T-helper 22 cell (primary cell): ENCODE measurements around the gene ADGRG3.

Experiments
- DNase-seq: peaks from one replicate; pipeline ENCODE4 v3.0.0-alpha.2; 2020; ENCODE audit warnings: low read depth

ADGRG3 gene, protein sequence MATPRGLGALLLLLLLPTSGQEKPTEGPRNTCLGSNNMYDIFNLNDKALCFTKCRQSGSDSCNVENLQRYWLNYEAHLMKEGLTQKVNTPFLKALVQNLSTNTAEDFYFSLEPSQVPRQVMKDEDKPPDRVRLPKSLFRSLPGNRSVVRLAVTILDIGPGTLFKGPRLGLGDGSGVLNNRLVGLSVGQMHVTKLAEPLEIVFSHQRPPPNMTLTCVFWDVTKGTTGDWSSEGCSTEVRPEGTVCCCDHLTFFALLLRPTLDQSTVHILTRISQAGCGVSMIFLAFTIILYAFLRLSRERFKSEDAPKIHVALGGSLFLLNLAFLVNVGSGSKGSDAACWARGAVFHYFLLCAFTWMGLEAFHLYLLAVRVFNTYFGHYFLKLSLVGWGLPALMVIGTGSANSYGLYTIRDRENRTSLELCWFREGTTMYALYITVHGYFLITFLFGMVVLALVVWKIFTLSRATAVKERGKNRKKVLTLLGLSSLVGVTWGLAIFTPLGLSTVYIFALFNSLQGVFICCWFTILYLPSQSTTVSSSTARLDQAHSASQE

DNA sequence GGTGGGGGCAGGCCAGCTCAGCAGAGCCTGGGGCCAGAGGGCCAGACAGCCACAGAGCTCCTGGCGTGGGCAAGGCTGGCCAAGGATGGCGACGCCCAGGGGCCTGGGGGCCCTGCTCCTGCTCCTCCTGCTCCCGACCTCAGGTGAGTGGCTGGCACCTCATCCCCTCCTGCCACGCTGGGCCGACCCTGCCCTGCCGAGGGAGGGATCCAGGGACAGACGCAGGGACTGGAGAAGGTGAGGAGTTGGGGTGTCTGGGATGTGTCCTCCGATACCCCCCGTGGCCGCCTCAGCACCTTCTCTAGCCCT lies at the start of gene ADGRG3:
Gene ADGRG3, plus strand, starts transcription at position 44 of the 309 bp plus-strand sequence. Its CDS starts 42 bp downstream, at position 86.
- DNase-seq: no peak

DNA sequence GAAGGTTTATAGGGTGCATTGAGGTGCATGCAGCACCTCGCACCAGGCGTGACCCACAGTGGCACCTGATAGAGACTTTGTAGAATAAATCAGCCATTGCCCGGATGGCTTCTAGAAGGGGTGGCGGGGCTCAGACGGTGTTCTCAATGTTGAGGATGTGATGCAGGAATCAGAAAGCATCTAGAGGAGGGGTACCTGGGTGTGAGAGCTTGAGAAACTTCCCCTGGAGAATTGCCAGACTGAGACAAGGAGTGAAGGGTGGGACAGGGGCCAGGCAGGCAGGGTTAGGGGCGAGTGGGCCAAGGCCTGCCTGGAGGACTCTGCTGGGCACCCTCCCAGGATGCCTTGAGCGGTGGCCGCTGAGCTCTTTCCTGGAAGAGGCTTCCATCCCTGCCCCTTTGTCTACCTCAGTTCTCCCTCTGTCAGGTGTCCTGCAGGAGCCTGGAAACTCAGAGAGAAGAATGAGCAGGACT lies 48.9 kb upstream of the ADGRG3 start:
- no peak for DNase-seq

DNA sequence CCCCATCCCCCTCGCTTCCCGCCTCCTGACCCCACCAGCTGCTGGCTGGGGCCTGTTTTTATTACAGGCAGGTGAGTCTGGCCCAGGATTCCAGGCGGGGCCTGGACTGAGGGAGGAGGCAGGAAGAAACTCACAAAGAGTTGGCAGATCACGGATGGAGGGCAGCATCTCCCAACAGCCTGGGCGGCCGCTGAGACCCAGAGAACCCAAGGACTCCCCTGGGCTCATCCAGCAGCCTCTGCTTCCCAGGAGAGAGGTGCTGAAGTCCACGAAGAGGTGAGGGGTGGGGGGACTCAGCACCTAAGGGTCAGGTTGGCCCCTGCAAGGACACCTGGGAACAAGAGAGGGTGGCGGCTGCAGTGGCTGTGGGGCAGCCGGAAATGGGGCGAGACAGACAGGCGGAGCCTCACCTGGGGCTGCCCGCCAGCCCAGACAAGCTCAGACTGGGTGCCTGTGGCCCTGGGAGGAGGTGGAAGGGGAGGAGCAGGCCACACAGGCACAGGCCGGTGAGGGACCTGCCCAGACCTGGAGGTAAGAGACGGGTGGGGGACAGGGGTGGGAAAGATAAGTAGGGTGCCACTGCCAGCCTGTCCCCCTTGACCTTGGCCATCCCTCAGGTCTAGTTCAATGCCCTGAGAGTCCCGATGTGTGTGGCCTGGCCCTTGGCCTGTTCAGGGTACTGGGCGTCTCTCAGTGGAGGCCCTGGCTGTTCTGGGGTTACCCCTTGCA lies 48.3 kb upstream of the ADGRG3 start:
- no peak for DNase-seq

DNA sequence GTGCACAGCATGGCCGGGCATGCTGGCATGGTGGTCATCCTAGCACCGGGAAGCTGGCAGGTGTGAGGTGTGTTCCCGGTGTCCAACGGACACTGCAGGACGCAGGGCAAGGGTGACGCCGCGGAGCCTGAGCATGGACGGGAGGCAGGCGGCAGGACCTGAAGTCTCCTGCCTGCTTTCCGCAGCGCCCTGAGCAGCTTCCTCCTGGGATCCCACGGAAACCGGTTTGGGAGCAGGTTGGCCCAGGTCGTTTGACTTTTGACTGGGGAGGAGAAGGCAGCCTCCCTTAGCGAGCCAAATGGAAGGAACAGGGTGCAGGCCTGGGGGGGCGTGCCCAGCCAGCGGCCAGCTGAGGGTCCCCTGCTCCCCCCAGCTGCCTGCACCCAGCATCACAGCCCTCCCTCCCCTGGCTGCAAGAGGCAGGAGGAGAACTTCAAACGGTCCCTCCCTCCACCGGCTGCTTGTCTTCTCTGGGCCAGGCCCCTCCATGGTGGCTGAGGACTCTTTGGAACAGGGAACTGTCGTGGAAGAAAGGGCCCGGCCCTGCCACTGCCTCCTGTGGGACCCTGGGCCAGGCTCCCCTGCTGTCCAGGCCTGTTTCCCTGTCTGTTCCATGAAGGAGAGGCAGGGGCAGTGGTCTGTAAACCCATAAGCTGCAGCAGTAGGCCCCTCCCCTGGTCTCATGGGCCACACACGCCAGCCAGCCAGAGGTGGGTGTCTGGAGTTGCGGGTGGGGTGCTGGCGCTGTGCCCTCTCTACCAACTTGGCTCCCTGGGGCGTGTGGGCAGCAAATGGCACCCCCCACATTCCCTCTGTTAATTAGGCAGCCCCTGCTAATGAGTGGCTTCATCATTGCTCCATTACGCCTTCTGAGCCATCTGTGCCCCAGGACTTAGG lies 47.5 kb upstream of the ADGRG3 start:
- no peak for DNase-seq

DNA sequence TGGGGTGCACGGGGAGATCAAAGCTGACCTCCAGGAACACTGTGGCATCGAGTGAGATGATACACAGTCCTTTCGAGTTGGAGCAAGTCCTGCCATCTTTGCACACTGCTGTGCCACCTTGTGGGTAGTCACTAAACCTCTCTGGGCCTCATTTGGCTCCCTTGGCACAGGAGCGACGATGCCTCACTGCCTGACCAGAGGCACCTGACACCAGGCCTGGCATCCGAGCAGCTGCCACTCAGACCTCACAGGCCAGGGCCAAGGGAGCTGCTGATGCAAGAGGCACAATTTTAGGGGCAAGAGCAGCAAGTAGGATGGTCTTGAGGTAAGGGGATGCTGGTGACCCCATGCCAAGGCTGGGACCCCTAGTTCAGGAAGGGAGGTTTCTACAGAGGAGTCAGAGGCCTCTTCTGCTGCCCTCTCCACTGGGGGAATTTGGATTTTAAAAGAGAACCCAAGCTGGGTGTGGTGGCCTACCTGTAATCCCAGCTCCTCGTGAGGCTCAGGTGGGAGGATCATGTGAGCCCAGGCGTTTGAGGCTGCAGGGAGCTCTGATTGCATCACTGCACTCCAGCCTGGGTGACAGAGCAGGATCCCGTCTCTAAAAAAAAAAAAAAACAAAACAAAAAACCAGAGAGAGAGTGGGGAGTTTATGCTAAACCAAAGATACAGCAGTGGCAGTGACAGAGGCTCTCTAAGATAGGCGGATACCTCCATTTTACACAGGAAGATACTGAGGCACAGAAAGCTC lies 46.4 kb upstream of the ADGRG3 start:
- no peak for DNase-seq

DNA sequence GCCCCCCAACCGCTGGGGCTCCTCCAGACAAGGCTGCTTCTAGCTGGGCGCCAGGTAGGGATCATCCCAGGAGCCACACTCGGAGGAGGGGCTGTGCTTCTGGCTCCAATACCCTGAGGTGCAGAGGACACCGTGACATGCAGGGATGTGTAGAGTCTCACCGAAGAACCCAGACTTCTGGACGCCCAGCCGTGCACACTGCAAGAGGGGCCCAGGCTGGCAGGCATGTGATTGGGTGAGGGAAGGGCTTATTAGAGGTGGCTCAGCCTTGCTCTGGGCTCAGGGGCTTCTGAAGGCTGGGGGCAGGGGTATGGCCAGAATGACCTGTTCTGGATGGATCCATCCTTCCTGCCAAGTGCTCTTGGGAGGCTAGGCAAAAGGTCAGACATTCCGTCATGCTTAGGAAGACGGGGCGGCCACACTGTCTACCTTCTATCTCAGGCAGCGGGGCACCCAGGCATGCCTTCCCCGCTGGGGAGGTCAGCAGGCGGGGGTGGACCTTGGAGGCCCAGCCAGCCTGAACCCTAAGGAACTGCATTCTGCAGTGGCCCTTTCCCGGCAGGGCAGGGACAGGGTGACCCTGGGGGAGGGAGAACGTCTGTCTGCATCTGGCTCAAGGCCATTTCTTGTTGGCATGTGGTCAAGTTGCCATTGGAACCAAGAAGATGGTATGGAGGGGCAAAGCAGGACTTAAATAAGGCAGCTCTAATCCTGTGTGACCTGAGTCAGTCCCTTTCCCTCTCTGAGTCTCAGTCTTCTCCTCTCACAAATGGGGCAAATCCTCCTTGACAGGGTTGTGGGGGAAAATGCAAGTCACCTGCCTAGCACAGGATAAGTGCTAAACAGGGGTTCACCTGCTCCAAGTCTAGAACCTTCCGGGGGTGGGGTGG lies 45.5 kb upstream of the ADGRG3 start:
- no peak for DNase-seq

DNA sequence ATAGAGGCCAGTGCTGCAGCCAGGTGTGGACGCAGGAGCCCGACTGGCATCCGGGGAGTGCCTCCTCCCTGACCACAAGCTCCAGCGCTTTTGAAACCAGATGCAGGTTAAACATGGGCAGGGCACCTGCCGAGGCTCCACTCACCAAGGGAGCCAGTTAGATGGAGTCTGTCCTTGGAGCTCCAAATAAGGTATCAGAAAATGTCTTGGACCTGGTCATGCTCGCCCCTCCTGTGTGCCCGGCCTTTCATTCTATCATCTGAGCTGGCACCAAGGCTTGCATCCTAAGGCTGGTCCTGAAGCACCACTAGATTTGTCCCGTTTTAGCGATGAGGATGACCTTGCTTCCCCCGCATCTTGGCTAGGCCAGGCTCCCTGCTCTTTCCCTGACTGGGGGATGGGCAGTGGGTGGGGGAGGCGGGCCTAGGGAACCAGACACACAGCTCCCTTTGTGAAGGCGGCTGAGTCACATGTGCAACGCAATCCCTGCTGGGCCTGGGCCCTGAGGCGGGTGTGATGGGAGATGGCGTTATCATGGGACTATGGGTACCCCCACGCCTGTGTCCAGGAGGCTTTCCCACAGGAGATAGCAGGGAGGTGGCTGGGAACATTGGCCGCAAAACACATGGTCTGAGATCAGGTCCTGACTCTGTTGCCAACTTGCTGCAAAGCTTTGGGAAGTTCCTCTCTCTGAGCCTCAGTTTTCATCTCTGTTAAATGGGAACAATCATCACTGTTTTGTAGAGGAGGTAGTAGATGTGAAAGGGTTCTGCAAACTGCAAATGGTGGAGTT lies 44.7 kb upstream of the ADGRG3 start:
- no peak for DNase-seq

DNA sequence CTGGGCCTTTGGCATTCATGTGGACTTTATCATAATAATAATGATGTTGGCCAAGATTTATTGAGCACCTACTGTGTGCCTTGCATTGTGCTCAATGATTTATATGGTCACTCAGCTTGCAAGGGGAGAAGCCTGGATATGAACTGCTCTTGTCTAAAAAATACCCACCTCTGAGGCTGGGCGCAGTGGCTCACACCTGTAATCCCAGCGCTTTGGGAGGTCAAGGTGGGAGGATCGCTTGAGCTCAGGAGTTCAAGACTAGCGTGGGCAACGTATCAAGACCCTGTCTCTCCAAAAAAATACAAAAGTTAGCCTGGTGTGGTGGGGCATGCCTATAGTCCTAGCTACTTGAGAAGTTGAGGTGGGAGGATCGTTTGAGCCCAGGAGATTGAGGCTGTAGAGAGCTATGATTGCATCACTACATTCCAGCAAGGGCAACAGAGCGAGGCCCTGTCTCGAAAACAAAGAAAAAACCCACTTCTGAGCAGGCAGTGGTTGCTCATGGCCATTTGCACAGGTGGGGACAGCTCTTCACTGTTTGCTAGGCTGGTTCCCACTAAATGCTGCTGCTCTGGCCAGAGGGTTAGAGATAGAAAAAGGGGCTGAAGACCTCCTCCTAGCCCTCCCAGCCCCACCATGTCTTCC lies 43.9 kb upstream of the ADGRG3 start:
- no peak for DNase-seq

DNA sequence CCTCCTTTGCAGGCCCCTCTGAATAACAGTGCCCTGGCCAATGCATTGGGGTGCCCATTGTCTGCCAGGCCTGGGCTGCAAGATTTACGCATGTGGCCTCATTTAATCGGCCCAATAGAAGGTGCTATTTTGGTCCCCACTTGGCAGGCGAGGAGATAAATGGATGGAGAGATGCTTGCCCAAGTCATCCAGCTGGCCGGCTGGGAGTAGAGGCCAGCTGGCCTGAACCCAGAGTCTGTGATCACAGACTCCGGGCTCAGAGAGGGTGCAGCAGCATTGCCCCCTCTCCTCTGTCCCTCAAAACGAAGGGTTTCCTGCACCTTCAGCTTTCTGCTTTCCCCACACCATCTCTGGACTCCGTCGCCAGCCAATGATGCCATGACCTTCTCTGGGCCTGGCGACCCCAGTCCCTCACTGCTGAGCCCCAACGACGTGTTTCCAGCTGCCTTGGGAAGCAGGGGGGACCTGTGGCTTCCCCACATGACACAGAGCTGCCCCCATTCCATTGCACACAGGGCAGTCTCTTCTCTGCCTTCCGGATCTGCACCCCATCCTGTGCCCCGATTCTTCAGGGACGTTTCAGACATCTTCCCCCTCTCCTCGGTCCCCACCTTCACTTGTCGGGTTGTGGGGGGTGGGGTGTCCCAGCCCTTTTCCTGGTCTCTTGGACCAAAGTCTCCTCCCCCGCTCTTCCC lies 43.2 kb upstream of the ADGRG3 start:
- DNase-seq: no peak

DNA sequence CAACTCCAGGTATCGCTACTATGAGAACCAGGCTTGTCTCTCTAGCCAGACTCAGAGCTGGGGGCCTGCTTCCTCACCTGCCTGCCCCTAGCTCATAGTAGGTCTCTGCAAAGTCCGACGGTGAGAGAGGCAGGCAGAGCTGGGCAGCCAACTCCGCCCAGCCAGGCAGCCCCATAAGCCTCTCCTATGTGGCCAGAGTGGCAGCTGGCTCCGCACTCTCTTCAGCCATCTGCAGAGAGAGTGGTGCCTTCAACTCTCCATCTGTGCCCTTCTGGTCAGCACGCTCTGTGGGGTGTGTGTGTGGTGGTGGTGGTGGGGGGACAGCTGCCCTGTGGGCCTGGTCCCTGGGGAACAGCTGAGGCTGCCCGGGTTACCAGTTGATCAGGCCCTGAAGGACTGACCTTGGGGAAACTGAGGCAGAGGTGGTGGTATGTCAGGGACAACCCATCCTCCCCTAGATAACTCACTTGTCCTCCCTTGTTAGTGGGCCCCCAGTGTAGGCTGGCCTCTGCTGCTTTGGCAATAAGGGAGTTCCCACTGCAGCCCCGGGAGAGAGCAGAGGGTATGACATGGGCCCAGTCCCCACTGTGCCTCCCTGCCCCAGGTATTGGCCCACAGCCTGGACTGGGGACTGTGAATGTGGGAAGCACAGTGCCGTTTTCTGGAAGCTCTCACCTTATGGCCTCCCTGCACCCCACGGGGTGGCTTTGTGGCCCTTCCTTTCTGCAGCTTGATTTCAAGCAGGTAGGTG lies 41.5 kb upstream of the ADGRG3 start:
- no peak for DNase-seq

DNA sequence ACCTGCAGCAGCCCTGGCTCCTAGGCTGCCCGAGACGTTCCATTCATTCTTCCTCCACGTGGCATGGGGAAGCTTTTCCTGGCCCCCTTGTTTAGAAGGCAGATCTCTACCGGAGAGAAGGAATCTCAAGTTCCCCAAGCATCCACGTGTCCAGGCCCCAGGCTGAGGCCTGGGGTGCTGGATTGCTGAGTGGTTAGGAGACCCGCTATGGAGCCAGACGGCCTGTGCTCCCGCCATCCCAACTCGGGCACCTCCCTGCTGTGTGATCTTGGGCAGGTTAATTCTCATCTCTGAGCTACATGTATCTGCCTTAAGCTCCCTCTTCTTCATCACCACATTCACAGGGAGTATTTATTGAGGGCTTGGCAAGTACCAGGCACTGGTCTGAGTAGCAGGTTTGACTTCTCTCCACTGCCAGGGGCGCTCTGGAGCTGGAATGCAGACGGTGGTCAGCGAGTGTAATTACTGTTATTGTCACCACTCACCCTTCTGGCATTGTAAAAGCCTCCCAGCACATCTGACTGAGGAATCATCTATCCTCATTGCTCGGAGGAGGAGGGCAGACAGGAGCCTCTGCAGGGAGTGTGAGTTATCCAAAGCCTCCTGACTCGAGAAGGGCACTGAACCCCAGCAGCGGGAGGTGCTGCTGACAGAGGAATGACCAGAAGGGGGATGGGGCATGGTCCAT lies 40.8 kb upstream of the ADGRG3 start:
- no peak for DNase-seq

DNA sequence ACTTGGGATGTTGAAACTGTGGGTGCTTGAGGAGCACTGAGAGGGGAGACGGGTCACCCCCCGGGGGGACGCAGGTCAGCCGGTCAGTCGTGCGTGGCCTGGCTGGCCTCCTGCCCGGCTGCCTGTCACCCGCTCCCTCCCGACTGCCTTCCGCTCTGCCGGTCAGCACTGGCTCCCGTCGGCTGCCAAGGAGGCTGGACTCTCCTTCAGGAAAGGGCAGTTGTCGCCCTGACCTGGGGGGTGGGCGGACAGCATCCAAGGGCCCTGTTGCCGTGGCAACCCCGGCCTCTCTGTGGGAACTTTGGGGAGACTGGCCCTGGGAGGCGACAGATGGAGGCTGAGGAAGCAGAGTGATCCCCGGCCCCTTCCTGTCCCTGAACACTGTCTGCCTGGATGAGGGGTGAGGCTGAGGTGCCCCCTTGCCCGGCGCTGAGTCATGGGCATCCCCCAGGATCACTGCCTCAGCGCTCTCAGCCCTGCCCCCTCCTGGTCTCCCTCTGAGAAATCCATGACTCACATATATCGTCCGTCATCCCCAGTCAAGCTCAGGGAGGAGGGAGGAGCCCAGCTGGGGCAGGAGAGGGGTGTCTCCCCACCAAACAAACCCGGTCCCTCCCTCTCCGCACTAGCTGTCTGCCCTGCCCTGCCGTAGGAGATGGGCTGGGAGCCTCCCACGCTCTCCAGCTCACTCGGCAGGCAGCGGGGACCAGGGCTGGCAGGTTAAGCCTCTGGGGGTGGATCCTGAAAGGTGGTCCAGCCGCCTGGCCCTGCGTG lies 39.9 kb upstream of the ADGRG3 start, which contains the start of gene ADGRG1:
Gene ADGRG1, plus strand, starts transcription at position 623 of the 774 bp plus-strand sequence. CDS start 21,658 bp downstream, outside the sequence.
- DNase-seq: no peak

DNA sequence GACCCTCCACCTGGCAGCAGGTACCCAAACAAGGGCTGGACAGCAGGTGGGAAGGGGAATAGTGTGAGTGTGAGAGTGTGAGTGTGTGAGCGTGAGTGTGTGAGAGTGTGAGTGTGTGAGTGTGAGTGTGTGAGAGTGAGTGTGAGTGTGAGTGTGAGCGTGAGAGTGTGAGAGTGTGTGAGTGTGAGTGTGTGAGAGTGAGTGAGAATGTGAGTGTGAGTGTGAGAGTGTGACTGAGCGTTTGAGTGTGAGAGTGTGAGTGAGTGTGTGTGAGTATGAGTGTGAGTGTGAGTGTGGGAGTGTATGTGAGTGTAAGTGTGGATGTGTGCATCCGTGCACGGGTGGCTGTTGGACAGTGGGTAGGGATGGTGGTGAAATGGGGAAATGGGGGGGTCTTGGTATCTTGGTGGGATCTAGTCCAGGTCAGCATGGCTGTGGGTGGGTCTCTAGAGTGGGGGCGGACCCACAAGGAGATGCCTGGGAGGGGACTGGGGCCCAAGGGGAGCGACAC lies 39.3 kb upstream of the ADGRG3 start:
- DNase-seq: no peak

DNA sequence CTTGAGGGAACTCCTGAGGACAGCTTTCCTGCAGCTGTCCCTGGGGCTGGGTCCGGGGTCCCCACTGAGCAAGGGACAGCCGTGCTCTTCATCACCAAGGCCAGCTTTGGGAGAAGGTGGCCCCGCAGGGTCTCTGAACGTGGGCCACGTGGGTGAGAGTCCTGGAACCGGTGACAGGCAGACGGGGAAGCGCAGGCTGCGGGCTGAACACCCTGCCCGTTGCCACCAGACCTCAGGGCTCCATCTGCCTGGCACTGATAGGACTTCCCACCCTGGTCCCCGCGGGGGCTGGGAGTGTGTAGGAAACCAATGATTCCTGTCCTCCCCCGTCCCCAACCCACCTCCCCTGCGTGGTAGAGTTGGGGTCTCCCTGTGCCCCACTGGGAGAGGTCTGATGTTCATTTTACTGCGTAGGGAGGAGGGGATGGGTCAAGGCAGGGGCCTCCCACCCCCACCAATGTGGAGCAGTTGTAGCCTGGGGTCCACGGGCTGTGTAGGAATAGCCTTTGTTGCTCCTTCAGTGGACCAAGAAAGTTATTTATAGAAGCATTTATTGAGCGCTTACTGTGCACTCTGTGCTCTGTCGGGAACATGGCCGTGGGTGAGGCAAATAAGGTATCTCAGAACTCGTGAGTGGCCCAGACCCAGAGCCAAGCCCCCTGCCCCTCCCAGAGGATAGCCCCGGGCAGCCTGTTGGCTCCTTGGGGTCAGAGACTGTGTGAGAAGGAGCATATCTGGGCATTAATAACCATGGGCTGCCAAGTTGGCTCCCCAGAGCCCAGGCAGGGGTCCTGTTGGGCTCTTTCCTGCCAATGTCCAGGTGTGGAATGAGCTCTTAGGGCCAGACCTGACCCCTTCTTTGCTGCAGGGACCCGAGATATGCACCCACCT lies 38.3 kb upstream of the ADGRG3 start:
- DNase-seq: no peak

DNA sequence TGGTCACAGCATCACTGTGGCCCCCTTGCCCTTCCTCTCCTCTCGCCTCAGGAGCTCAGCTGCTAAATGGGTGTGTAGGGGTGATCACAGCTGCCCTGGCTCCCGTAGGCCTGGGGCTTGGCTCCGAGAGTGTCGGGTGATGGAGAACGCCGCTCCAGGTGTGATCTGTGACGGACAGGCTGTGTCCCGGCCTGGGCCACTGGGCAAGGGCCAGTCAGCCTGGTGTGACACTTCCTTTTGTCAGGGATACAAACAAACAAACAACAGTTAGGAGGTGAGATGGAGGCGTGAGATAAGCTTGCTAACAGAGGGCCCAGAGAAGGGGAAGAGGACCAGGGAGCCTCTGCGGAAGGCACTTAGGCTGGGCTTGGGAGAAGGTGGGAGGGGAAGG lies 37.7 kb upstream of the ADGRG3 start:
- DNase-seq: no peak
